HepG2 (cell line): ENCODE data around the gene FAT4. TPM values are rescaled to one million over a fixed set of nuclear protein-coding genes. Genes with fewer than 3 reads are reported as not detected.

Experiments used
- ATAC-seq: fragments of 200-7000 bp; cut with Tn5 transposase; 3 replicates; pipeline ENCODE4 v1.9.1; 2020; ENCODE audit warnings: mild to moderate bottlenecking, moderate library complexity
- BruUV-seq: library from RNA; stranded (reverse); fragments of 400-500 nt; replicated peaks from 2 replicates; lab custom pipeline; 2021; lab: Mats Ljungman, UMichigan
- CTCF ChIA-PET: fragments of 300-600 bp; formaldehyde crosslinking; extraction: SDS; loops from one replicate; lab custom pipeline; 2021; ENCODE audit warnings: low total read pairs, inconsistent platforms, low intra/inter-chr PET ratio; lab: Yijun Ruan, JAX
- POLR2A ChIA-PET: fragments of 350-600 bp; sonication (Branson Sonifier 250); formaldehyde crosslinking; loops from one replicate; lab custom pipeline; 2020; ENCODE audit warnings: antibody characterized with exemption, inconsistent platforms; lab: Yijun Ruan, JAX
- DNase-seq: peaks from one replicate; pipeline ENCODE4 v3.0.0-alpha.2; 2015; ENCODE audit warnings: low spot score
- FAIRE-seq: peaks from 3 replicates; lab custom pipeline; 2011; peaks lifted over from hg19 to GRCh38; lab: Jason Lieb, UNC
- H2AFZ ChIP-seq: one replicate; pipeline ENCODE4 v1.6.1; 2011; ENCODE audit warnings: low read length, inconsistent platforms
- H3K27ac ChIP-seq: fragments of 300-600 bp; 3 replicates; pipeline ENCODE4 v1.8.0; 2011; ENCODE audit warnings: mixed run types, mild to moderate bottlenecking, mixed read lengths, low read length, inconsistent platforms; ENCODE audit not compliant: insufficient read depth; ENCODE audit errors: extremely low read length
- H3K27me3 ChIP-seq, 2 experiments: fragments of 200-600 bp in 1 of 2; 2 replicates in 1 of 2; 3 replicates in 1 of 2; pipeline versions ENCODE4 v1.6.0 to v1.8.0; 2011; ENCODE audit warnings: low read length in 2 of 2, mild to moderate bottlenecking in 2 of 2, moderate library complexity in 2 of 2, inconsistent platforms in 1 of 2; ENCODE audit not compliant: insufficient read depth in 2 of 2, control insufficient read depth in 1 of 2
- H3K36me3 ChIP-seq, 2 experiments: fragments of 200-600 bp in 1 of 2; replicated peaks in 1 of 2; 2 replicates in 1 of 2; 3 replicates in 1 of 2; pipeline versions ENCODE4 v1.5.1 to v1.8.0; 2011; ENCODE audit warnings: low read length in 2 of 2, inconsistent platforms in 1 of 2; ENCODE audit not compliant: insufficient read depth in 2 of 2, control insufficient read depth in 1 of 2
- H3K4me1 ChIP-seq: 2 replicates; pipeline ENCODE4 v1.5.1; 2012; ENCODE audit warnings: low read length, inconsistent platforms; ENCODE audit not compliant: insufficient read depth
- H3K4me2 ChIP-seq: 2 replicates; pipeline ENCODE4 v1.6.0; 2011; ENCODE audit warnings: low read depth, low read length, inconsistent platforms
- H3K4me3 ChIP-seq, 3 experiments: fragments of 200-600 bp in 1 of 3; sonication (generic), shearing (Covaris generic) in 1 of 3; replicated peaks in 1 of 3; 2 replicates each; pipeline ENCODE4 v1.5.1; 2011 to 2016; ENCODE audit warnings: low read length in 3 of 3, inconsistent platforms in 2 of 3, low read depth in 2 of 3, mild to moderate bottlenecking in 2 of 3, control low read depth in 1 of 3, mixed read lengths in 1 of 3; ENCODE audit not compliant: insufficient read depth in 1 of 3
- H3K79me2 ChIP-seq: one replicate; pipeline ENCODE4 v1.6.1; 2011; ENCODE audit warnings: low read length, inconsistent platforms; ENCODE audit not compliant: insufficient read depth
- H3K9ac ChIP-seq: 2 replicates; pipeline ENCODE4 v1.6.0; 2011; ENCODE audit warnings: mild to moderate bottlenecking, low read depth, low read length, inconsistent platforms; ENCODE audit not compliant: insufficient read depth
- H3K9me3 ChIP-seq: 2 replicates; pipeline ENCODE4 v1.5.1; 2012; ENCODE audit warnings: mild to moderate bottlenecking, low read length
- H4K20me1 ChIP-seq: 2 replicates; pipeline ENCODE4 v1.6.0; 2011; ENCODE audit warnings: inconsistent platforms, mild to moderate bottlenecking, low read length, moderate library complexity; ENCODE audit not compliant: insufficient read depth
- BRF2 ChIP-seq: sonication (generic); formaldehyde crosslinking; IDR thresholded peaks from 2 replicates; pipeline ENCODE4 v1.8.1; 2022; ENCODE audit warnings: mild to moderate bottlenecking, missing genetic modification reagents
- EED ChIP-seq: sonication (generic); formaldehyde crosslinking; IDR thresholded peaks from 2 replicates; pipeline ENCODE4 v1.5.0; 2020; ENCODE audit warnings: mild to moderate bottlenecking, missing genetic modification reagents
- FOXM1 ChIP-seq: sonication (generic); formaldehyde crosslinking; IDR thresholded peaks from 2 replicates; pipeline ENCODE4 v1.5.0; 2020; ENCODE audit warnings: missing genetic modification reagents
- GATA4 ChIP-seq: sonication (generic); IDR thresholded peaks from 2 replicates; pipeline ENCODE4 v1.6.1; 2016; ENCODE audit warnings: antibody characterized with exemption, low read depth, borderline replicate concordance
- ZKSCAN1 ChIP-seq: fragments of 150-350 bp; IDR thresholded peaks from 2 replicates; pipeline ENCODE4 v1.6.1; 2014; ENCODE audit warnings: low read length
- ZNF501 ChIP-seq: sonication (generic); formaldehyde crosslinking; IDR thresholded peaks from 2 replicates; pipeline ENCODE4 v1.5.1; 2020; ENCODE audit warnings: mild to moderate bottlenecking, moderate library complexity, missing genetic modification reagents
- ZNF703 ChIP-seq: sonication (generic); formaldehyde crosslinking; IDR thresholded peaks from 2 replicates; pipeline ENCODE4 v1.5.1; 2020; ENCODE audit warnings: missing genetic modification reagents, mild to moderate bottlenecking, moderate library complexity, borderline replicate concordance
- ZNF841 ChIP-seq: sonication (generic); formaldehyde crosslinking; IDR thresholded peaks from 2 replicates; pipeline ENCODE4 v1.8.1; 2023; ENCODE audit warnings: missing genetic modification reagents, borderline replicate concordance
- WGBS: methylation state at CpG from one replicate; pipeline ENCODE4 v1.1.6; 2017; ENCODE audit warnings: low lambda C conversion rate; 5-methylcytosine and 5-hydroxymethylcytosine counted together
- in situ Hi-C: cut with HindIII; loops from 2 replicates; pipeline ENCODE4 v1.10.0; 2017; ENCODE audit warnings: low pct_unique_long_range_greater_than_20kb; ENCODE audit not compliant: extremely low pct_ligation_motif_present
- intact Hi-C: fragments of 100-400 bp; cut with micrococcal nuclease; formaldehyde crosslinking; loops from one replicate; pipeline ENCODE4 v1.10.0; 2022; ENCODE audit not compliant: unreplicated experiment
- polyA plus RNA-seq, 8 experiments: library from polyadenylated mRNA; depleted of rRNA in 3 of 8; stranded (reverse) in 7 of 8; unstranded in 1 of 8; fragments of >200 nt; fragmentation: Illumina TruSeq in 4 of 8; extraction: Trizol in 4 of 8; gene quantifications; 2 replicates each; pipeline versions ENCODE4 v1.2.1 to v1.2.3, GENCODE V29; 2011 to 2016; ENCODE audit warnings: low read depth in 4 of 8, missing spikeins in 1 of 8, mixed read lengths in 1 of 8; ENCODE audit not compliant: insufficient read depth in 1 of 8
- total RNA-seq, 5 experiments: library from RNA; depleted of rRNA; stranded (reverse); fragments of >200 nt; fragmentation: Illumina TruSeq; extraction: Trizol; gene quantifications; 2 replicates each; pipeline ENCODE4 v1.2.3, GENCODE V29; 2016; ENCODE audit warnings: low read depth in 1 of 5
- TF ChIP-seq, protein P1 (sequence below): sonication (generic); formaldehyde crosslinking; IDR thresholded peaks from 2 replicates; pipeline ENCODE4 v1.4.0; 2020; ENCODE audit warnings: missing genetic modification reagents, mild to moderate bottlenecking, borderline replicate concordance
- TF ChIP-seq, protein P2 (sequence below): sonication (generic); formaldehyde crosslinking; IDR thresholded peaks from one replicate; pipeline ENCODE4 v1.5.1; 2020; ENCODE audit warnings: mild to moderate bottlenecking, missing genetic modification reagents; ENCODE audit errors: not compliant biosample characterization
- TF ChIP-seq, protein P3 (sequence below): sonication (generic); formaldehyde crosslinking; IDR thresholded peaks from 2 replicates; pipeline ENCODE4 v1.4.0; 2020; ENCODE audit warnings: missing genetic modification reagents

Gene FAT4
- total and polyA plus RNA-seq, 2 of the 13 experiments (the other 11 are each of a cell fraction or from before 2014, with no cell fraction given), result 0.27 to 1.2 TPM

DNA sequence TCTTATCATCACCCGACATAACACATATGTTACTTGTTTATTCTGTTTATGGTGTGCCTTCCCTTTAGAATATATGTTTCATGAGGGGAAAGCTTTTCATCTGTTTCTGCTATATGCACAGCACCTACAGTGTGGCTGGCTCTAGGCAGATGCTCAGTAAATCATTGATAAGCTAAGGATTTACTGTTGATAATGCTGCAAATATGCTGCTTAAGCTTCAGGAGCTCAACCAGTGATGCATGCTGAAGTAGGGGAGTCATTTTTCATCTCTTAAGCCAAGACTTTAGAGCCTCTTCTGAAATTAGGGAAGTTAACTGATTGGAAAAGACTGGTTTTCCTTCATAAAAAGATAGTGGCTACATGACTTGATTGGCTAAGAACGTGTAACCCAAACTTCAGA is 16.4 kb downstream of the FAT4 start (continued):
- TF ChIP-seq, protein P1, sequence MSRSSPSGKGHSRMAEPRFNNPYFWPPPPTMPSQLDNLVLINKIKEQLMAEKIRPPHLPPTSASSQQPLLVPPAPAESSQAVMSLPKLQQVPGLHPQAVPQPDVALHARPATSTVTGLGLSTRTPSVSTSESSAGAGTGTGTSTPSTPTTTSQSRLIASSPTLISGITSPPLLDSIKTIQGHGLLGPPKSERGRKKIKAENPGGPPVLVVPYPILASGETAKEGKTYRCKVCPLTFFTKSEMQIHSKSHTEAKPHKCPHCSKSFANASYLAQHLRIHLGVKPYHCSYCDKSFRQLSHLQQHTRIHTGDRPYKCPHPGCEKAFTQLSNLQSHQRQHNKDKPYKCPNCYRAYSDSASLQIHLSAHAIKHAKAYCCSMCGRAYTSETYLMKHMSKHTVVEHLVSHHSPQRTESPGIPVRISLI (CRISPR knock-in tag), result no peak
- TF ChIP-seq, all 625 proteins: peak for 0

DNA sequence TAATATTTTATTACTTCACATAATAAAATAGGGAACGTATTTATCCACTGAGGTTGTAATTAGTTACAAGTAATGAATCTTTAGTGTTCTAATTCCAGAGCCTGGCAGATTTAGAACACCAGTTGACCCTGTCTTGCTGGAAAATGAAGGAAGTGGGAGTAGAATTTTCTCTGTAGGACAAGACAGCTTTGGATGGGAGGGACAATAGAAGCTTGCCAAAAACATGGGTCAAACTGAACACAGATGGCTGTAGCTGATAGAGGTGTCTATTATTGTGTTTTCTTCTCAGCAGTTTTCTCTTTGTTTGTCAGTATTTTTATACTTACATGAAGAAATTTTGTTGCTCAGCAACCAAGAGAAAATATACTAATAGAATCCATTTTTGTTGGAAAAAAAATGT is 20.2 kb downstream of the FAT4 start:
- H3K36me3 ChIP-seq, result no peaks in the 10 kb centered on the region
- FAIRE-seq (no peak), ATAC-seq (no peak), DNase-seq (no peak)
- no peak overlapping the region for H2AFZ ChIP-seq
- CTCF ChIA-PET, result no interaction called here
- H3K4me3 ChIP-seq, result no peak overlapping the region
- no peaks in the 10 kb centered on the region for H3K9me3 ChIP-seq
- intact Hi-C loops, result no loop called here
- POLR2A ChIA-PET, result no interaction called here
- H3K4me2 ChIP-seq, result no peak overlapping the region
- no peaks in the 10 kb centered on the region for H3K4me1 ChIP-seq
- in situ Hi-C loops, result no loop called here
- WGBS, result 34% methylated on average over 1 of the region's 1 CpG
- no peaks in the 10 kb centered on the region for H4K20me1 ChIP-seq
- H3K9ac ChIP-seq, result no peak overlapping the region
- H3K27me3 ChIP-seq, result no peaks in the 10 kb centered on the region
- BruUV-seq, result no TSS peak
- no peaks in the 10 kb centered on the region for H3K79me2 ChIP-seq
- no peak overlapping the region for H3K27ac ChIP-seq
- TF ChIP-seq ZNF703 (CRISPR knock-in tag) (no peak), EED (CRISPR knock-in tag) (no peak), ZKSCAN1 (no peak), FOXM1 (no peak), BRF2 (CRISPR knock-in tag) (no peak), GATA4 (no peak), ZNF501 (CRISPR knock-in tag) (no peak), ZNF841 (CRISPR knock-in tag) (no peak)
- TF ChIP-seq, protein P2, sequence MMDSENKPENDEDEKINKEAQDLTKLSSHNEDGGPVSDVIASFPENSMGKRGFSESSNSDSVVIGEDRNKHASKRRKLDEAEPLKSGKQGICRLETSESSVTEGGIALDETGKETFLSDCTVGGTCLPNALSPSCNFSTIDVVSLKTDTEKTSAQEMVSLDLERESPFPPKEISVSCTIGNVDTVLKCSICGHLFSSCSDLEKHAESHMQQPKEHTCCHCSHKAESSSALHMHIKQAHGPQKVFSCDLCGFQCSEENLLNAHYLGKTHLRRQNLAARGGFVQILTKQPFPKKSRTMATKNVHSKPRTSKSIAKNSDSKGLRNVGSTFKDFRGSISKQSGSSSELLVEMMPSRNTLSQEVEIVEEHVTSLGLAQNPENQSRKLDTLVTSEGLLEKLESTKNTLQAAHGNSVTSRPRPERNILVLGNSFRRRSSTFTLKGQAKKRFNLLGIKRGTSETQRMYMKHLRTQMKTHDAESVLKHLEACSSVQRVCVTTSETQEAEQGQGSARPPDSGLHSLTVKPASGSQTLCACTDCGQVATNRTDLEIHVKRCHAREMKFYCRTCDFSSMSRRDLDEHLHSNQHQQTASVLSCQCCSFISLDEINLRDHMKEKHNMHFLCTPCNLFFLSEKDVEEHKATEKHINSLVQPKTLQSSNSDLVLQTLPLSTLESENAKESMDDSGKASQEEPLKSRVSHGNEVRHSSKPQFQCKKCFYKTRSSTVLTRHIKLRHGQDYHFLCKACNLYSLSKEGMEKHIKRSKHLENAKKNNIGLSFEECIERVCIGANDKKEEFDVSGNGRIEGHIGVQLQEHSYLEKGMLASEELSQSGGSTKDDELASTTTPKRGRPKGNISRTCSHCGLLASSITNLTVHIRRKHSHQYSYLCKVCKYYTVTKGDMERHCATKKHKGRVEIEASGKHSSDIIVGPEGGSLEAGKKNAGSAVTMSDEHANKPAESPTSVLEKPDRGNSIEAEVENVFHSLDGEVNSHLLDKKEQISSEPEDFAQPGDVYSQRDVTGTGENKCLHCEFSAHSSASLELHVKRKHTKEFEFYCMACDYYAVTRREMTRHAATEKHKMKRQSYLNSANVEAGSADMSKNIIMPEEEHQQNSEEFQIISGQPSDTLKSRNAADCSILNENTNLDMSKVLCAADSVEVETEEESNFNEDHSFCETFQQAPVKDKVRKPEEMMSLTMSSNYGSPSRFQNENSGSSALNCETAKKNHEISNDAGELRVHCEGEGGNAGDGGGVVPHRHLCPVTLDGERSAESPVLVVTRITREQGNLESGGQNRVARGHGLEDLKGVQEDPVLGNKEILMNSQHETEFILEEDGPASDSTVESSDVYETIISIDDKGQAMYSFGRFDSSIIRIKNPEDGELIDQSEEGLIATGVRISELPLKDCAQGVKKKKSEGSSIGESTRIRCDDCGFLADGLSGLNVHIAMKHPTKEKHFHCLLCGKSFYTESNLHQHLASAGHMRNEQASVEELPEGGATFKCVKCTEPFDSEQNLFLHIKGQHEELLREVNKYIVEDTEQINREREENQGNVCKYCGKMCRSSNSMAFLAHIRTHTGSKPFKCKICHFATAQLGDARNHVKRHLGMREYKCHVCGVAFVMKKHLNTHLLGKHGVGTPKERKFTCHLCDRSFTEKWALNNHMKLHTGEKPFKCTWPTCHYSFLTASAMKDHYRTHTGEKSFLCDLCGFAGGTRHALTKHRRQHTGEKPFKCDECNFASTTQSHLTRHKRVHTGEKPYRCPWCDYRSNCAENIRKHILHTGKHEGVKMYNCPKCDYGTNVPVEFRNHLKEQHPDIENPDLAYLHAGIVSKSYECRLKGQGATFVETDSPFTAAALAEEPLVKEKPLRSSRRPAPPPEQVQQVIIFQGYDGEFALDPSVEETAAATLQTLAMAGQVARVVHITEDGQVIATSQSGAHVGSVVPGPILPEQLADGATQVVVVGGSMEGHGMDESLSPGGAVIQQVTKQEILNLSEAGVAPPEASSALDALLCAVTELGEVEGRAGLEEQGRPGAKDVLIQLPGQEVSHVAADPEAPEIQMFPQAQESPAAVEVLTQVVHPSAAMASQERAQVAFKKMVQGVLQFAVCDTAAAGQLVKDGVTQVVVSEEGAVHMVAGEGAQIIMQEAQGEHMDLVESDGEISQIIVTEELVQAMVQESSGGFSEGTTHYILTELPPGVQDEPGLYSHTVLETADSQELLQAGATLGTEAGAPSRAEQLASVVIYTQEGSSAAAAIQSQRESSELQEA (CRISPR knock-in tag), result no peak
- TF ChIP-seq, protein P3, sequence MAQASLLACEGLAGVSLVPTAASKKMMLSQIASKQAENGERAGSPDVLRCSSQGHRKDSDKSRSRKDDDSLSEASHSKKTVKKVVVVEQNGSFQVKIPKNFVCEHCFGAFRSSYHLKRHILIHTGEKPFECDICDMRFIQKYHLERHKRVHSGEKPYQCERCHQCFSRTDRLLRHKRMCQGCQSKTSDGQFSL (CRISPR knock-in tag), result no peak
